Breast epithelium (tissue), 3 donors: ENCODE data around the gene COMMD3.

ENCODE experiments used
- POLR2A ChIP-seq: fragments of 450-650 bp; IDR thresholded peaks from one replicate; pipeline ENCODE4 v1.6.1; 2016; ENCODE audit warnings: antibody characterized with exemption, mild to moderate bottlenecking, moderate library complexity
- TF ChIP-seq, protein P1 (sequence below), 3 donors: fragments of 450-650 bp; IDR thresholded peaks; one replicate each; pipeline ENCODE4 v1.5.1; 2016 to 2017; ENCODE audit warnings: antibody characterized with exemption in 3 of 3, mild to moderate bottlenecking in 3 of 3, moderate library complexity in 3 of 3

DNA sequence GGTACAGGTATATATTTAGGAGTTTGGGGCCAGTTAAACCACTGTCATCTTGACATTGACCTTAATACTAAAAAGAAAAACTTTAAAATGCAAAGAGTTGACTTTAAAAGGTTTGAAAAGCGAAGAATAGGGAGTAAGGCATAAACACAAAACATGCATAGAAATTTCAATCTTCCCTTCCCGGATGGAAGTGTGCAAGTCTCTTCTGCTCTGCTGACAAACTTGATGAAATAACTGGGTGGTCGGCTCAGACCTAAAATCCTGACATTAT lies 25.7 kb downstream of the COMMD3 start:
- TF ChIP-seq POLR2A: no peak
- TF ChIP-seq, protein P1, sequence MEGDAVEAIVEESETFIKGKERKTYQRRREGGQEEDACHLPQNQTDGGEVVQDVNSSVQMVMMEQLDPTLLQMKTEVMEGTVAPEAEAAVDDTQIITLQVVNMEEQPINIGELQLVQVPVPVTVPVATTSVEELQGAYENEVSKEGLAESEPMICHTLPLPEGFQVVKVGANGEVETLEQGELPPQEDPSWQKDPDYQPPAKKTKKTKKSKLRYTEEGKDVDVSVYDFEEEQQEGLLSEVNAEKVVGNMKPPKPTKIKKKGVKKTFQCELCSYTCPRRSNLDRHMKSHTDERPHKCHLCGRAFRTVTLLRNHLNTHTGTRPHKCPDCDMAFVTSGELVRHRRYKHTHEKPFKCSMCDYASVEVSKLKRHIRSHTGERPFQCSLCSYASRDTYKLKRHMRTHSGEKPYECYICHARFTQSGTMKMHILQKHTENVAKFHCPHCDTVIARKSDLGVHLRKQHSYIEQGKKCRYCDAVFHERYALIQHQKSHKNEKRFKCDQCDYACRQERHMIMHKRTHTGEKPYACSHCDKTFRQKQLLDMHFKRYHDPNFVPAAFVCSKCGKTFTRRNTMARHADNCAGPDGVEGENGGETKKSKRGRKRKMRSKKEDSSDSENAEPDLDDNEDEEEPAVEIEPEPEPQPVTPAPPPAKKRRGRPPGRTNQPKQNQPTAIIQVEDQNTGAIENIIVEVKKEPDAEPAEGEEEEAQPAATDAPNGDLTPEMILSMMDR (IDR thresholded peaks at IDR 0.05): no peak
